NB4 (cell line): ENCODE measurements around the gene B3GNT2.

Source experiments
- POLR2A ChIP-seq: IDR thresholded peaks from 2 replicates; pipeline ENCODE4 v1.6.1; 2011; ENCODE audit warnings: mild to moderate bottlenecking; ENCODE audit not compliant: insufficient read length; ENCODE audit errors: extremely low read depth
- TF ChIP-seq, protein P1 (sequence below): IDR thresholded peaks from one replicate; pipeline ENCODE4 v1.5.1; 2012; ENCODE audit warnings: low read depth, low read length
- TF ChIP-seq, protein P2 (sequence below): IDR thresholded peaks from 2 replicates; pipeline ENCODE4 v1.6.1; 2011; ENCODE audit warnings: low read depth, low read length

DNA sequence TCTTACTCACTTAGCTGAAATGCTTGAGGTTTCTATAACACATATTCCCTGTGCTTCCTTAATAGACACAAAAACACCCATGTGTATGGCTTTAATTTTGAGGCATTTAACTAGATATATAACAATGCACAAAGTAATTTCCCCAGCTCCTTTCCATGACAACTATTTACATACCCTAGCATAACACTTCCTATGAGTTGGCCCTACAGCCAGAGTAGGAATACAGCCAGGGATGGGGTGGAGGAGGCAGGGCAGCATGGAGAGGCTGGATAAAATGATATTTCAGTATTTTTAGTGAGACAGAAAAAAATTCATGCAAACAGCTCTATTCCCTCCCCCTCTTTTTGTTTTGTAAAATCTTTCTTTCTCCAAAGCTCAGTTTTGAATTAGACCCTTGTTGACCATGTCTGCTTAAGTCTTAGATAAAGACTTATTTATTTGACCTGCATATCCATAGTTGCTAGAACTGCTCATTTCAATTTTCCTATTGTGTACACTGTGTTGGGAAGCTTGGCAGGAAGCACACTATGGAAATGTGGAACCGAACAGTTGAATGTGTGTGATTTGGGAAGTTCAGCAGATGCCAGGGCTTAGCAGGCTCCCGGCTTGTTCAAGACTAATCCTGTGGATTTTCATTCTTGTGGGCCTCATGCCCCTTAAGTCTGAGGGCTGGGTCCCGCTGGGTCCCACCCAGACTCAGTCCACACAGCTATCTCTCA, 11.2 kb upstream of the B3GNT2 start:
- TF ChIP-seq, protein P1, sequence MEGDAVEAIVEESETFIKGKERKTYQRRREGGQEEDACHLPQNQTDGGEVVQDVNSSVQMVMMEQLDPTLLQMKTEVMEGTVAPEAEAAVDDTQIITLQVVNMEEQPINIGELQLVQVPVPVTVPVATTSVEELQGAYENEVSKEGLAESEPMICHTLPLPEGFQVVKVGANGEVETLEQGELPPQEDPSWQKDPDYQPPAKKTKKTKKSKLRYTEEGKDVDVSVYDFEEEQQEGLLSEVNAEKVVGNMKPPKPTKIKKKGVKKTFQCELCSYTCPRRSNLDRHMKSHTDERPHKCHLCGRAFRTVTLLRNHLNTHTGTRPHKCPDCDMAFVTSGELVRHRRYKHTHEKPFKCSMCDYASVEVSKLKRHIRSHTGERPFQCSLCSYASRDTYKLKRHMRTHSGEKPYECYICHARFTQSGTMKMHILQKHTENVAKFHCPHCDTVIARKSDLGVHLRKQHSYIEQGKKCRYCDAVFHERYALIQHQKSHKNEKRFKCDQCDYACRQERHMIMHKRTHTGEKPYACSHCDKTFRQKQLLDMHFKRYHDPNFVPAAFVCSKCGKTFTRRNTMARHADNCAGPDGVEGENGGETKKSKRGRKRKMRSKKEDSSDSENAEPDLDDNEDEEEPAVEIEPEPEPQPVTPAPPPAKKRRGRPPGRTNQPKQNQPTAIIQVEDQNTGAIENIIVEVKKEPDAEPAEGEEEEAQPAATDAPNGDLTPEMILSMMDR, result no peak
- TF ChIP-seq, protein P2, sequence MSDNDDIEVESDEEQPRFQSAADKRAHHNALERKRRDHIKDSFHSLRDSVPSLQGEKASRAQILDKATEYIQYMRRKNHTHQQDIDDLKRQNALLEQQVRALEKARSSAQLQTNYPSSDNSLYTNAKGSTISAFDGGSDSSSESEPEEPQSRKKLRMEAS, result no peak
- TF ChIP-seq POLR2A, result no peak
